Right atrium auricular region (tissue), 2 donors: Measurements from ENCODE around the gene APOBEC2. TPM values are rescaled to one million over a fixed set of nuclear protein-coding genes. Genes with fewer than 3 reads are reported as not detected.
A peak's percentile ranks its signal among the peaks of the same experiment; 100 is the strongest.

ENCODE experiments used
- DNase-seq: peaks from one replicate; pipeline ENCODE4 v3.0.0-alpha.2; 2019; ENCODE audit warnings: low spot score
- H3K27ac ChIP-seq, 2 donors: fragments of 200-600 bp; sonication (generic); 1 replicate in 1 of 2; 2 replicates in 1 of 2; pipeline ENCODE4 v1.5.1; 2016 to 2019
- H3K27me3 ChIP-seq, 2 donors: fragments of 200-600 bp; sonication (generic); one replicate each; pipeline versions ENCODE4 v1.5.1 to v1.6.0; 2017 to 2019
- H3K36me3 ChIP-seq: fragments of 200-600 bp; sonication (generic); one replicate; pipeline ENCODE4 v1.5.1; 2016
- H3K4me1 ChIP-seq, 2 donors: fragments of 200-600 bp; sonication (generic); one replicate each; pipeline versions ENCODE4 v1.5.1 to v1.6.0; 2017 to 2019
- H3K4me3 ChIP-seq, 2 donors: fragments of 200-600 bp; sonication (generic); 1 replicate in 1 of 2; 2 replicates in 1 of 2; pipeline ENCODE4 v1.5.1; 2017 to 2019; ENCODE audit warnings: mild to moderate bottlenecking in 1 of 2, moderate library complexity in 1 of 2
- H3K9me3 ChIP-seq, 2 donors: fragments of 200-600 bp; sonication (generic); one replicate each; pipeline ENCODE4 v1.5.1; 2019
- total RNA-seq, 2 donors: library from RNA; depleted of rRNA; stranded (reverse); fragments of >200 nt; gene quantifications; one replicate each; pipeline ENCODE4 v1.1.0, GENCODE V29; 2016
- TF ChIP-seq, protein P1 (sequence below), 2 donors: fragments of 200-600 bp; sonication (generic); IDR thresholded peaks; one replicate each; pipeline ENCODE4 v1.5.1; 2019; ENCODE audit warnings: antibody characterized with exemption in 2 of 2

The APOBEC2 gene
- total RNA-seq, 2 donors from 2014 or later, result 130 to 245 TPM

DNA sequence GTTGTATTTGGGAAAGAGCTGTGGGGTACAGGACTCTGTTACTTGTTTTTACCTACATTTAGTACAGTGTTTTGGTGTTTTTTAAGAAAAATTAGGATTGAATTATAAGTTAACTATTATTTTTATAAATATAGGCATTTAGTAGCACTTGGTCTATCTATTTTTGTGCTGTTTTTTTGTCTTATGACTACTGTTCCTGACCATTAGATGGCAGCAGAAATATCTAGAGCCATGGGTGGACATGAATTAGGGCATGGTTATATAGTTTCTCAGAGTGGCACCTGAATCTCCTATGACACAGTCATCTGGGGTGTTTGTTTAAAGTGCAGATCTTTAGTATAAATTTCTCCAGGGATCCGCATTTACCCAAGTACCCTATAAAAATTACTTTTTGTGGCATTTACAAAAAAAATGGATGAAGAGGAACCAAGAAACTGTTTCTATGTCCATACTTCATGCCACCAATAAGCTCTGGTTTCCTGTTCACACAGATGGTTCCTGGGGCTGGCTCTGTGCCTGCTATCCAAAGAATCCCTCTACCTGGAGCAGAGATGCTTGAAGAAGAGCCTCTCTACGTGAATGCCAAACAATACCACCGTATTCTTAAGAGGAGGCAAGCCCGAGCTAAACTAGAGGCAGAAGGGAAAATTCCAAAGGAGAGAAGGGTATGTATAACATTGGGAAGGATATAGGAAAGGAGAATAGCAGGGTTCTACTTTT is 39.6 kb downstream of the APOBEC2 start:
- TF ChIP-seq, protein P1, sequence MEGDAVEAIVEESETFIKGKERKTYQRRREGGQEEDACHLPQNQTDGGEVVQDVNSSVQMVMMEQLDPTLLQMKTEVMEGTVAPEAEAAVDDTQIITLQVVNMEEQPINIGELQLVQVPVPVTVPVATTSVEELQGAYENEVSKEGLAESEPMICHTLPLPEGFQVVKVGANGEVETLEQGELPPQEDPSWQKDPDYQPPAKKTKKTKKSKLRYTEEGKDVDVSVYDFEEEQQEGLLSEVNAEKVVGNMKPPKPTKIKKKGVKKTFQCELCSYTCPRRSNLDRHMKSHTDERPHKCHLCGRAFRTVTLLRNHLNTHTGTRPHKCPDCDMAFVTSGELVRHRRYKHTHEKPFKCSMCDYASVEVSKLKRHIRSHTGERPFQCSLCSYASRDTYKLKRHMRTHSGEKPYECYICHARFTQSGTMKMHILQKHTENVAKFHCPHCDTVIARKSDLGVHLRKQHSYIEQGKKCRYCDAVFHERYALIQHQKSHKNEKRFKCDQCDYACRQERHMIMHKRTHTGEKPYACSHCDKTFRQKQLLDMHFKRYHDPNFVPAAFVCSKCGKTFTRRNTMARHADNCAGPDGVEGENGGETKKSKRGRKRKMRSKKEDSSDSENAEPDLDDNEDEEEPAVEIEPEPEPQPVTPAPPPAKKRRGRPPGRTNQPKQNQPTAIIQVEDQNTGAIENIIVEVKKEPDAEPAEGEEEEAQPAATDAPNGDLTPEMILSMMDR (IDR thresholded peaks at IDR 0.05), result peak in 1 of 2 donors; percentile 40
- H3K27me3 ChIP-seq, result no peaks in the 10 kb centered on the region
- peaks cover 82% of the 10 kb centered on the region for H3K36me3 ChIP-seq
- no peaks in the 10 kb centered on the region for H3K4me1 ChIP-seq
- H3K4me3 ChIP-seq, result no peak overlapping the region
- H3K27ac ChIP-seq, result no peak overlapping the region
- H3K9me3 ChIP-seq, result no peaks in the 10 kb centered on the region
- no peak for DNase-seq

- Histone ChIP-seq H3K9me3 (no peaks in the 10 kb centered on the region), H3K36me3 (peaks cover 92% of the 10 kb centered on the region), H3K4me1 (peaks cover 0 to 5% of the 10 kb centered on the region in 2 donors), H3K27me3 (no peaks in the 10 kb centered on the region), H3K27ac (no peak overlapping the region), H3K4me3 (no peak overlapping the region)
- no peak for DNase-seq
- TF ChIP-seq, protein P1 (IDR thresholded peaks at IDR 0.05), result no peak
Observed at GRCh38 chr6:41093729-41094128, 40.7 kb downstream of the APOBEC2 start.

GRCh38 chr6:41097467-41098090 is 44.6 kb downstream of the APOBEC2 start:
- Histone ChIP-seq H3K36me3 (peaks cover 60% of the 10 kb centered on the region), H3K27ac (no peak overlapping the region), H3K27me3 (no peaks in the 10 kb centered on the region), H3K4me3 (no peak overlapping the region), H3K4me1 (peaks cover 0 to 9% of the 10 kb centered on the region in 2 donors), H3K9me3 (no peaks in the 10 kb centered on the region)
- TF ChIP-seq, protein P1 (IDR thresholded peaks at IDR 0.05), result no peak
- no peak for DNase-seq

DNA sequence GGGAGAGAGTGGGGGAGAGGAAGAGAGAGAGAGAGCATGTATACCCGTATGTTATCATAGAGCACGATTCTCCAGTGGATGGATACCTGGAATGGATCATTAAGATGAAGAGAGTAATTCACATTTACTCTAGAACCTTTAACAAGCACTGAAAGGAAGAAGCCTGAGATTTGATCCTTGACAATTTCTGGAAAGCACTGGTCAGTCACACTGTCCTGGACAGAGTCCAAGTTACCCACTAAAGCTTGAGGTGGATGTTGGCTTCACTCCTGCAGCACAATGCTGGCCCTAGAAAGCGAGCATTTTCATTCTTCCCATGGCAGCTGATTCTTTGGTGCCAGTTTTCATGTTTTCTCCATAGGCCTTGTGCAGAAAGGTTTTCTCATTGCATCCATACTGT is 45.4 kb downstream of the APOBEC2 start:
- Histone ChIP-seq H3K27me3 (no peaks in the 10 kb centered on the region), H3K27ac (no peak overlapping the region), H3K4me1 (peaks cover 0 to 9% of the 10 kb centered on the region in 2 donors), H3K9me3 (no peaks in the 10 kb centered on the region), H3K4me3 (no peak overlapping the region), H3K36me3 (peaks cover 52% of the 10 kb centered on the region)
- TF ChIP-seq, protein P1 (IDR thresholded peaks at IDR 0.05), result no peak
- DNase-seq, result no peak

- TF ChIP-seq, protein P1 (IDR thresholded peaks at IDR 0.05), result no peak
- Histone ChIP-seq H3K9me3 (no peaks in the 10 kb centered on the region), H3K4me3 (no peak overlapping the region), H3K4me1 (peaks cover 0 to 9% of the 10 kb centered on the region in 2 donors), H3K27ac (no peak overlapping the region), H3K27me3 (no peaks in the 10 kb centered on the region), H3K36me3 (peaks cover 27% of the 10 kb centered on the region)
- no peak for DNase-seq
Observed at GRCh38 chr6:41100871-41101287, 47.9 kb downstream of the APOBEC2 start.
